Parathyroid adenoma (tissue), 2 donors: ENCODE data around the gene AHI1.

Experiments used
- H2AFZ ChIP-seq: fragments of 300-600 bp; sonication (generic); one replicate; pipeline ENCODE4 v1.7.0; 2017; ENCODE audit warnings: antibody characterized with exemption, mild to moderate bottlenecking
- H3K27ac ChIP-seq: fragments of 300-600 bp; sonication (generic); one replicate; pipeline ENCODE4 v1.7.0; 2017
- H3K27me3 ChIP-seq: fragments of 300-600 bp; sonication (generic); one replicate; pipeline ENCODE4 v1.7.0; 2017; ENCODE audit warnings: low read length; ENCODE audit not compliant: control insufficient read depth, insufficient read depth
- H3K36me3 ChIP-seq: fragments of 300-600 bp; sonication (generic); one replicate; pipeline ENCODE4 v1.7.0; 2017; ENCODE audit warnings: low read length; ENCODE audit not compliant: control insufficient read depth, insufficient read depth
- H3K4me1 ChIP-seq: fragments of 300-600 bp; sonication (generic); one replicate; pipeline ENCODE4 v1.7.0; 2017; ENCODE audit warnings: control low read depth
- H3K4me2 ChIP-seq: fragments of 300-600 bp; sonication (generic); one replicate; pipeline ENCODE4 v1.7.0; 2017; ENCODE audit warnings: low read length
- H3K4me3 ChIP-seq: fragments of 300-600 bp; sonication (generic); one replicate; pipeline ENCODE4 v1.7.0; 2017; ENCODE audit warnings: low read depth, low read length
- H3K79me2 ChIP-seq: fragments of 300-600 bp; sonication (generic); one replicate; pipeline ENCODE4 v1.7.0; 2017; ENCODE audit warnings: control low read depth
- H3K9ac ChIP-seq: fragments of 300-600 bp; sonication (generic); one replicate; pipeline ENCODE4 v1.7.0; 2017; ENCODE audit warnings: mild to moderate bottlenecking
- H3K9me3 ChIP-seq: fragments of 300-600 bp; sonication (generic); one replicate; pipeline ENCODE4 v1.7.0; 2017; ENCODE audit warnings: low read length; ENCODE audit not compliant: control insufficient read depth
- TF ChIP-seq, protein P1 (sequence below): fragments of 300-600 bp; sonication (generic); IDR thresholded peaks from one replicate; pipeline ENCODE4 v1.7.0; 2017; ENCODE audit warnings: antibody characterized with exemption, mild to moderate bottlenecking
- donor health status: primary hyperparathyroidism.

AHI1 gene

DNA sequence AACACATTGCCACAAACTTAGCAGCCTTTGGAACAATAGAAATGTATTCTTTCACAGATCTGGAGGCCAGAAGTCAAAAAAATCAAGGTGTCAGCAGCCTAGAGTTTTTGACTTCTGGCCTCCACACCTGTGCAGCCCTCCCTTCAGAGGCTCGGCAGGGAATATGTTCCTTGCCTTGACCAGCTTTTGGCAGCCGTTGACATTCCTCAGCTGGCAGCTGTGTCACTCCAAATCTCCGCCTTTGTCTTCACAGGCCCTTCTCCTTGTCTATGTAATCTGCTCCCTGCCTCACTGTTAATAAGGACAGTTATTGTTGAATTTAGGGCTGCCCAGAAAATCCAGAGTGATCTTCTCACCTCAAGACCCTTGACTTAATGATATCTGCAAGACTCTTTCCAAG, 17.2 kb upstream of the AHI1 start:
- Histone ChIP-seq H3K79me2 (no peaks in the 10 kb centered on the region), H3K4me1 (no peaks in the 10 kb centered on the region), H3K36me3 (no peaks in the 10 kb centered on the region), H3K27me3 (no peaks in the 10 kb centered on the region), H3K4me3 (no peak overlapping the region), H3K27ac (no peak overlapping the region), H3K4me2 (no peak overlapping the region), H2AFZ (no peak overlapping the region), H3K9ac (no peak overlapping the region), H3K9me3 (no peaks in the 10 kb centered on the region)
- TF ChIP-seq, protein P1, sequence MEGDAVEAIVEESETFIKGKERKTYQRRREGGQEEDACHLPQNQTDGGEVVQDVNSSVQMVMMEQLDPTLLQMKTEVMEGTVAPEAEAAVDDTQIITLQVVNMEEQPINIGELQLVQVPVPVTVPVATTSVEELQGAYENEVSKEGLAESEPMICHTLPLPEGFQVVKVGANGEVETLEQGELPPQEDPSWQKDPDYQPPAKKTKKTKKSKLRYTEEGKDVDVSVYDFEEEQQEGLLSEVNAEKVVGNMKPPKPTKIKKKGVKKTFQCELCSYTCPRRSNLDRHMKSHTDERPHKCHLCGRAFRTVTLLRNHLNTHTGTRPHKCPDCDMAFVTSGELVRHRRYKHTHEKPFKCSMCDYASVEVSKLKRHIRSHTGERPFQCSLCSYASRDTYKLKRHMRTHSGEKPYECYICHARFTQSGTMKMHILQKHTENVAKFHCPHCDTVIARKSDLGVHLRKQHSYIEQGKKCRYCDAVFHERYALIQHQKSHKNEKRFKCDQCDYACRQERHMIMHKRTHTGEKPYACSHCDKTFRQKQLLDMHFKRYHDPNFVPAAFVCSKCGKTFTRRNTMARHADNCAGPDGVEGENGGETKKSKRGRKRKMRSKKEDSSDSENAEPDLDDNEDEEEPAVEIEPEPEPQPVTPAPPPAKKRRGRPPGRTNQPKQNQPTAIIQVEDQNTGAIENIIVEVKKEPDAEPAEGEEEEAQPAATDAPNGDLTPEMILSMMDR, result no peak

GRCh38 chr6:135506270-135506997, 8.9 kb upstream of the AHI1 start:
- Histone ChIP-seq H3K4me3 (no peak overlapping the region), H3K27me3 (no peaks in the 10 kb centered on the region), H3K79me2 (peaks cover 2% of the 10 kb centered on the region), H3K4me1 (no peaks in the 10 kb centered on the region), H3K27ac (no peak overlapping the region), H3K36me3 (no peaks in the 10 kb centered on the region), H3K4me2 (no peak overlapping the region), H3K9ac (no peak overlapping the region), H2AFZ (no peak overlapping the region), H3K9me3 (no peaks in the 10 kb centered on the region)
- TF ChIP-seq, protein P1, result peak; percentile 59

GRCh38 chr6:135505648-135506047, 8.1 kb upstream of the AHI1 start:
- Histone ChIP-seq H3K4me3 (no peak overlapping the region), H3K36me3 (no peaks in the 10 kb centered on the region), H3K4me2 (no peak overlapping the region), H3K27ac (no peak overlapping the region), H3K27me3 (no peaks in the 10 kb centered on the region), H2AFZ (no peak overlapping the region), H3K9me3 (no peaks in the 10 kb centered on the region), H3K9ac (no peak overlapping the region), H3K4me1 (no peaks in the 10 kb centered on the region), H3K79me2 (peaks cover 2% of the 10 kb centered on the region)
- TF ChIP-seq, protein P1, result no peak

DNA sequence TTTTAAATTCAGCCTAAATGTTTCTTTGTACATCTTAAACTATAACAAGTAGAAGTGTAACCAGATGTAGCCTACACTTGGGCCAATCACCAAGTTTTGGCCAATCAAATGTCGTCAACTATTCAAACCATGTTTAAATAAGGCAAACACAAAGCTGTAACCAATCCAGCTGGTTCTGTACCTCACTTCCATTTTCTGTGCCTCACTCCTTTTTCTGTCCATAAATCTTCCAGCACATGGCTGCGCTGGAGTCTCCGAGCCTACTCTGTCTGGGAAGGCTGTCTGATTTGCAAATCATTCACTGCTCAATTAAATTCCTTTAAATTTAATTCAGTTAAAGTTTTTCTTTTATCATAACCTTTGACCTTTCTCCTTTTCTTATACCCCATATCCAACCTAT, 7.7 kb upstream of the AHI1 start:
- Histone ChIP-seq H3K4me2 (no peak overlapping the region), H3K9ac (no peak overlapping the region), H3K4me1 (no peaks in the 10 kb centered on the region), H2AFZ (no peak overlapping the region), H3K9me3 (no peaks in the 10 kb centered on the region), H3K36me3 (no peaks in the 10 kb centered on the region), H3K27ac (no peak overlapping the region), H3K79me2 (peaks cover 2% of the 10 kb centered on the region), H3K4me3 (no peak overlapping the region), H3K27me3 (no peaks in the 10 kb centered on the region)
- TF ChIP-seq, protein P1, result no peak

DNA sequence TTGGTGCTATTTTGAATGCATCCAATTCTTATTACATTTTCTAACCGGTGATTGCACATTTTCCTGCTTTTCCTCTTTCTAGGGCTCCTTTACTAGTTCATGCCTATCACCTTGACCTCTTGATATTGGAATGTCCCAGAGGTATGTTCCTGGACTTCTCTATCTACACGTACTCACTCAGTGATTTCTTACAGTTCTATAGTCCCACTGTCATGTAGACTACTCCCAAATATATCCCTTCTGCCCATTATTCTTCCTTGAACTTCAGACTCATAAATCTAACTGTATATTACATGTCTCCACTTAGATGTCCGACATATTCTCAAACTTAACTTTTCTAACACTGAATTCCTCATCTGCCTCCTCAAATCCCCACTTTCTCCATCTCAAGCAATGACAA, 7.2 kb upstream of the AHI1 start:
- Histone ChIP-seq H3K27ac (no peak overlapping the region), H3K4me1 (no peaks in the 10 kb centered on the region), H3K79me2 (peaks cover 2% of the 10 kb centered on the region), H3K9ac (no peak overlapping the region), H3K4me2 (no peak overlapping the region), H3K4me3 (no peak overlapping the region), H3K36me3 (no peaks in the 10 kb centered on the region), H2AFZ (no peak overlapping the region), H3K9me3 (no peaks in the 10 kb centered on the region), H3K27me3 (no peaks in the 10 kb centered on the region)
- TF ChIP-seq, protein P1, result no peak
